ENCODE results near the gene MBOAT1.

DNA sequence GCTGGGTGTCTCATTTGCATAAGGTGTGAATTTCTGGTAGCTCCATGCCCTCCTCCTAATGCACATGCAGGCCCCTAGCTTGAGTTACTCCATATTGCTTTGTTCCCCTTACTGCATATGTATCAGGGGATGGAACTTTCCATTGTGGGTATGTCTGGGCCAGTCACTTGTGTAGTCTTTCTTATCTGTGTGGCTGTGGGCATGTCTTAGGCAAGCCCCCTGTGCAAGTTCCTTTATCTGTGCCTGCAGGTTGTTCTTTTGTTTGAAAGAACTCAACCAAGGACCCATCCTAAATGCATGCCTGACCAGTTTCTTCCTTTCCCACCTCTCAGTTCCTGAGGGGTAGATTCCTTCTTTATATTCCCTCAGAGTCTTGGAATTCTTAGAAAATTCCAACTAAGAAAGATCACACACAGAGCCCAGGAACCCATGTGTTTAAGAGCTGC is 23.6 kb downstream of the MBOAT1 start:
- TF ChIP-seq, protein P1, sequence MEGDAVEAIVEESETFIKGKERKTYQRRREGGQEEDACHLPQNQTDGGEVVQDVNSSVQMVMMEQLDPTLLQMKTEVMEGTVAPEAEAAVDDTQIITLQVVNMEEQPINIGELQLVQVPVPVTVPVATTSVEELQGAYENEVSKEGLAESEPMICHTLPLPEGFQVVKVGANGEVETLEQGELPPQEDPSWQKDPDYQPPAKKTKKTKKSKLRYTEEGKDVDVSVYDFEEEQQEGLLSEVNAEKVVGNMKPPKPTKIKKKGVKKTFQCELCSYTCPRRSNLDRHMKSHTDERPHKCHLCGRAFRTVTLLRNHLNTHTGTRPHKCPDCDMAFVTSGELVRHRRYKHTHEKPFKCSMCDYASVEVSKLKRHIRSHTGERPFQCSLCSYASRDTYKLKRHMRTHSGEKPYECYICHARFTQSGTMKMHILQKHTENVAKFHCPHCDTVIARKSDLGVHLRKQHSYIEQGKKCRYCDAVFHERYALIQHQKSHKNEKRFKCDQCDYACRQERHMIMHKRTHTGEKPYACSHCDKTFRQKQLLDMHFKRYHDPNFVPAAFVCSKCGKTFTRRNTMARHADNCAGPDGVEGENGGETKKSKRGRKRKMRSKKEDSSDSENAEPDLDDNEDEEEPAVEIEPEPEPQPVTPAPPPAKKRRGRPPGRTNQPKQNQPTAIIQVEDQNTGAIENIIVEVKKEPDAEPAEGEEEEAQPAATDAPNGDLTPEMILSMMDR (IDR thresholded peaks at IDR 0.05; ENCODE audit: insufficient read depth, low read depth, low read length) = no peak
- TF ChIP-seq EZH2 (IDR thresholded peaks at IDR 0.05; ENCODE audit: insufficient read depth, low read length) = no peak

Data from astrocyte (in vitro differentiated cells and primary cell).